Mucosa of descending colon (tissue), 3 donors: ENCODE data around the gene PDE4D. TPM values are rescaled to one million over a fixed set of nuclear protein-coding genes. Genes with fewer than 3 reads are reported as not detected.
A peak's percentile ranks its signal among the peaks of the same experiment; 100 is the strongest.

ENCODE experiments used
- ATAC-seq: fragments of 200-7000 bp; cut with Tn5 transposase; one replicate; pipeline ENCODE4 v1.9.1; 2020; ENCODE audit warnings: mild to moderate bottlenecking, moderate library complexity
- DNase-seq, 3 donors: peaks; one replicate each; pipeline ENCODE4 v3.0.0-alpha.2; 2020
- H3K36me3 ChIP-seq: fragments of 200-600 bp; one replicate; pipeline ENCODE4 v1.8.0; 2021; ENCODE audit warnings: low read depth, mild to moderate bottlenecking
- H3K4me1 ChIP-seq: fragments of 200-600 bp; one replicate; pipeline ENCODE4 v1.8.0; 2021; ENCODE audit warnings: low read depth, mild to moderate bottlenecking
- H3K4me3 ChIP-seq: fragments of 200-600 bp; one replicate; pipeline ENCODE4 v1.8.0; 2021; ENCODE audit warnings: mild to moderate bottlenecking
- H3K9me3 ChIP-seq: fragments of 200-600 bp; one replicate; pipeline ENCODE4 v1.8.0; 2021; ENCODE audit warnings: mild to moderate bottlenecking
- intact Hi-C, 2 donors: fragments of 100-400 bp; cut with DNase I in 1 of 2; cut with micrococcal nuclease in 1 of 2; formaldehyde crosslinking; loops; one replicate each; pipeline versions ENCODE4 v1.11.0 to v1.11.1; 2022; cut with DNase I, micrococcal nuclease
- total RNA-seq, 3 donors: library from RNA; stranded (reverse); fragmentation: NEBNext Ultra II Directional in 2 of 3; extraction: Animal tissue kit (Norgen Biotek cat#: 25700) in 2 of 3; gene quantifications; one replicate each; pipeline versions ENCODE4 v1.2.1 to v1.2.4, GENCODE V29; 2021 to 2023
- TF ChIP-seq, protein P1 (sequence below): fragments of 200-600 bp; IDR thresholded peaks from one replicate; pipeline ENCODE4 v1.8.0; 2022; ENCODE audit warnings: antibody characterized with exemption, mild to moderate bottlenecking
- donor health status: DM: no; HTN: no; CAD: no; lungs with moderate emphysema.
- donor health status: DM: no; HTN: no; CAD: no.
- donor health status: DM: no; HTN: yes; CAD: no.

Gene PDE4D
- total RNA-seq, 3 donors from 2014 or later = 37.9 to 137 (median 100) TPM

DNA sequence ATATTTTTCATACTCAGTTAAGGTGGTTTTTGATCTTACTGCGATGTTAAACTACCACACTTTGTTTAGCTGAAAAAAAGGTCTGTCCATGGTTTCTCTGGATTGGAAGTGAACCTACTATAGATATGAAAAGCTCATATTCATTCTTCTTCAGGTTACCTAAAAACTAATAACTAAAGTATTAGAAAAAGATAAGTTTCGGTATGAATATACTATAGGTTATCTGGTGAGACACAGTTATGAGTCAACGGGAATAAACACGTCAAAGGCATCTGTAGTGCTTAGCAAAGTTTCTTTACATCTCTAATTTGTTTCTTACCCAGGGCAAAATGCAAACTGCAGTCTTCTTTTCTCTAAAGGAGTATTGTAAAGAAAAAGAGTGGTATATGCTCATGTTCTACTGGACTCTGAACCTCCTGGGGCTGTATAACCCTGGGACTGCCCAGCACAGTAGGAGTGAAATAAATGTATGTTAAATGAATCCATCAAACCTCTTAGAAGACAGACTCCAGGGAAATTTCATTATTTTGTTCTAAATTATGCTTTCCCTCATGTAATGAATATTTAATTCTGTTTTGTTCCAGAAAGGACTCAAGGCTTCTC, 521.9 kb downstream of the PDE4D start:
- intact Hi-C loops = loop anchor here in 1 of 2 donors (10.0 kb wide), 1 partner anchor 303 kb away; no protein-coding TSS in a partner anchor
- ATAC-seq (peak; percentile 65), DNase-seq (no peak)
- H3K9me3 ChIP-seq = peaks cover 16% of the 10 kb centered on the region
- H3K4me3 ChIP-seq = no peak overlapping the region
- H3K4me1 ChIP-seq = peaks cover 5% of the 10 kb centered on the region
- TF ChIP-seq, protein P1, sequence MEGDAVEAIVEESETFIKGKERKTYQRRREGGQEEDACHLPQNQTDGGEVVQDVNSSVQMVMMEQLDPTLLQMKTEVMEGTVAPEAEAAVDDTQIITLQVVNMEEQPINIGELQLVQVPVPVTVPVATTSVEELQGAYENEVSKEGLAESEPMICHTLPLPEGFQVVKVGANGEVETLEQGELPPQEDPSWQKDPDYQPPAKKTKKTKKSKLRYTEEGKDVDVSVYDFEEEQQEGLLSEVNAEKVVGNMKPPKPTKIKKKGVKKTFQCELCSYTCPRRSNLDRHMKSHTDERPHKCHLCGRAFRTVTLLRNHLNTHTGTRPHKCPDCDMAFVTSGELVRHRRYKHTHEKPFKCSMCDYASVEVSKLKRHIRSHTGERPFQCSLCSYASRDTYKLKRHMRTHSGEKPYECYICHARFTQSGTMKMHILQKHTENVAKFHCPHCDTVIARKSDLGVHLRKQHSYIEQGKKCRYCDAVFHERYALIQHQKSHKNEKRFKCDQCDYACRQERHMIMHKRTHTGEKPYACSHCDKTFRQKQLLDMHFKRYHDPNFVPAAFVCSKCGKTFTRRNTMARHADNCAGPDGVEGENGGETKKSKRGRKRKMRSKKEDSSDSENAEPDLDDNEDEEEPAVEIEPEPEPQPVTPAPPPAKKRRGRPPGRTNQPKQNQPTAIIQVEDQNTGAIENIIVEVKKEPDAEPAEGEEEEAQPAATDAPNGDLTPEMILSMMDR = no peak
- H3K36me3 ChIP-seq = no peaks in the 10 kb centered on the region

DNA sequence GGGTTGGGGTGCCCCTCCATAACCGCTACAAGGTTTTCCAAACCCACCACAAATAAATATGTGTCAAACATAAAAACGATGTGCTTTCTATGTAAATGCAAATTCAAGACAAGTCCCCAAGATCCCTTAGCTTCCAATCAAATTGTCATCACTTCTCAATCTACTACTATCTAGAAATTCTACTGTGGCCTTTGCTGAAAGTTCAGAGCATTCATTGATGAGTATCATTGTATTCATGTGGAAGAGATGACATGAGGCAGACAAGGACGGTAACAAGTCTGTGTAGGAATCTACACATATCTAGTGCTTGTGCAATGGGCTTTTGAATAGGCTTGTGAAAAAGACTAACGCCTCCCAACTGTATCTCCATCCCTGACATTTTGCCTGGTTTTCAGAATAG, 524.6 kb downstream of the PDE4D start:
- DNase-seq = no peak
- TF ChIP-seq, protein P1 = no peak
- Histone ChIP-seq H3K4me3 (no peak overlapping the region), H3K4me1 (peaks cover 5% of the 10 kb centered on the region), H3K36me3 (no peaks in the 10 kb centered on the region), H3K9me3 (peaks cover 4% of the 10 kb centered on the region)
- no peak for ATAC-seq
- intact Hi-C loops = loop anchor here (5.0 to 10.0 kb wide), 3 partner anchors 104 to 177 kb away; no protein-coding TSS in a partner anchor

DNA sequence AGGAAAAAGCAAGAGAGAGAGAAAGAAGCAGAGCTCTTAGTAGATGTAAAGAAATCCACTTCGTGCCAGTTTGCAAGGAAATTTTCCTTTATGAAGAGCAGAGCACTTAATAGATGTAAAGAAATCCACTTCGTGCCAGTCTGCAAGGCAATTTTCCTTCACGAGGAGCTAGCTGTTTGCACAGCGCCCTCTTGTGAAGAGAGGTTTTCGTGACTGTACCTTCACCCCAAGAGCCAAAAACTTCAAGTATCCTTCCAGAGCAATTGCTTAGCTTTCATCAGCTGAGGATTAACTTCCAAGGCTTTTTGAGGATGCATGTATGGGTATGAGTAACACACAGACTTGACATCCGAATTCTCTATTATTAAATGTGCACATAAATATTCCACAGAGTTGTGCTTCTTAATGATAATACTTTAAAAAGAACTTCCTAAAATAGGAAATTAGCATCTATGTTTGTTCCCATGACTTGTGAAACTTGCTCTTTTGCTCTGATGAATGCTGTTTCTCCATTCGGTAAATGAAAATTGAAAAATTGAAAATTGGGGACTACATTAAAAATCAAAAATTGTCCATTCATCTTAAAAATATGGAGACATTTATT, 525.6 kb downstream of the PDE4D start:
- H3K4me1 ChIP-seq = peaks cover 5% of the 10 kb centered on the region
- DNase-seq (peak in 2 of 3 donors; percentile 38 to 87), ATAC-seq (peak; percentile 76)
- no peaks in the 10 kb centered on the region for H3K36me3 ChIP-seq
- TF ChIP-seq, protein P1 = peak; percentile 44
- intact Hi-C loops = loop anchor here (5.0 to 10.0 kb wide), 3 partner anchors 103 to 176 kb away; no protein-coding TSS in a partner anchor
- no peaks in the 10 kb centered on the region for H3K9me3 ChIP-seq
- no peak overlapping the region for H3K4me3 ChIP-seq

DNA sequence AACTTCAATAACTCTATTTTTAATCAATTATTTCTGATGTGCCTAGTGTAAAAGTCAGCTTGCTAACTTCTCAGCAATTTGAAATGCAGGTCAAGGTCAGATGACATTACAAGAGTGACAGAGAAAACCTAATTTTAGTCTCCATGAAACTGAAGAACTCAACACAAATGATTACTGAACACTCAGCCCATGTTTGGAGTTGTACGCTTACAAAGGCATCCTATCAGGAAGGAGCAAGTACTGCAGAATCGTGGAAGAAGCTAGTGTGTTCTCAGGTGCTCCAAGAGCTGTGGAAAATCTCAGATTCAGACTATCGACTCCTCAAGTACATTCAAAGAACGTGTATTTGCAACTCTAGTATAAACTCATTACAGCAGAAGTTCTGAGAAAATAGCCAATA, 526.7 kb downstream of the PDE4D start:
- intact Hi-C loops = loop anchor here (5.0 to 10.0 kb wide), 3 partner anchors 102 to 174 kb away; no protein-coding TSS in a partner anchor
- no peaks in the 10 kb centered on the region for H3K4me1 ChIP-seq
- no peaks in the 10 kb centered on the region for H3K36me3 ChIP-seq
- H3K9me3 ChIP-seq = no peaks in the 10 kb centered on the region
- ATAC-seq = no peak
- no peak for DNase-seq
- TF ChIP-seq, protein P1 = no peak
- H3K4me3 ChIP-seq = no peak overlapping the region

DNA sequence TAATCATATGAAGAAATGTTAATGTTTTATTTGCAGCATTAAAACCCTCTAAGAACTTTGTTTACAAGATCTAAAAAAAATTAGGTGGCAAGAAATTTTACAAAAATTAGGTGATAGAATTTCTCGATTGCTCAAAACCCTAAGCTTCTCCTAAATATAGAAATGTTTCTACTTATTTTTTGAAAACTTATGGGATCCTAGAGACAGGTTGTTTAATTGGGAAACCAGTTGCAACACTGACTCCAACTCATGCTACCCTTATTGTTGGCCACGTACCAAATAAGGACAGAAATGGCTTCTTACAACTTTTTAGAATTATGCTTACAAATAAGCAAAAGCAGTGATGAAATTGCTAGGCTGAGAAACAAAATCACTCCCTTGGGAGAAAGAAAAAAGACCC, 531.1 kb downstream of the PDE4D start:
- no peaks in the 10 kb centered on the region for H3K4me1 ChIP-seq
- ATAC-seq = no peak
- no peak overlapping the region for H3K4me3 ChIP-seq
- no peaks in the 10 kb centered on the region for H3K9me3 ChIP-seq
- TF ChIP-seq, protein P1 = no peak
- intact Hi-C loops = loop anchor here (10.0 kb wide), 2 partner anchors 98 to 168 kb away; no protein-coding TSS in a partner anchor
- DNase-seq = no peak
- H3K36me3 ChIP-seq = no peaks in the 10 kb centered on the region
